ENCODE data around the gene BTAF1.
A peak's percentile ranks its signal among the peaks of the same experiment; 100 is the strongest.

The BTAF1 gene

DNA sequence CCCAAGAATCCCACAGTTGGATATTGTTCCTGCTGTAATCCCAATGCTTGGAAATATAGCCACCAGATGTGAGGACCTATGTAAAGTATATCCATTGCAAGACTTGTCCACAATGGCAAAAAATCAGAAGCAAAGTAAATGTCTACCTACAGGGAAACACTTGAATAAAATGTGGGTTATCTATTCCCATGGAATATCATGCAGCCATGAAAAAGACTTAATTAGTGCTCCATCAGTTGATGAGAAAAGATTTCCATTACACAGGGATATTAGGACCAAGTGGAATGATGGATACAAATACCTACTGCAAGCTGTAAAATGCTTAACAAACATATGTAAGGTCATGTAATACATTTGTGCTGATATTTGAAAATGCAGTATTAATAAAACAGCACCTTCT, 131.2 kb downstream of the BTAF1 start:
- no peak overlapping the region for H2AFZ ChIP-seq (ENCODE audit: low read depth, low read length)

DNA sequence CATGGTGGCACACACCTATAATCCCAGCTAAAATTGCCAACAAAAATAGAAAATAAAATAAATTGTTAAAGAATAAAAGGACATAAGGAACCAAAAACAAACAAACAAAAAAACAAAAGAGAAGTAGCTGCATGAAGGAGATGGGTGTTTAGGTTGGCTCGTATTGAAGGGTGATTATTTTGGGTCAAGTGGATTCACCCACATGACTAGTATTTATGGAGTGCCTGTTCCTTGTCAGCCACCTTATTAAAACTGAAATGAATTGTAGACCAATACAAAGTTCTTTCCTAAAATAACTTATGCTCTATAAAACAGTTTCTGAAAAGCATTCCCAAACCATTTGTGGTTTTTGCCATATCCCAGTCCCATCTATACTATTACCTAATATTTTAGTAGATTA, 138.7 kb downstream of the BTAF1 start:
- no peak overlapping the region for H3K14ac ChIP-seq (ENCODE audit: low read length in 2 of 2)
- no peak overlapping the region for H3K4me2 ChIP-seq (ENCODE audit: low read length, poor library complexity, severe bottlenecking)
- H4K8ac ChIP-seq (ENCODE audit: low read length), result no peak overlapping the region
- H3K4me3 ChIP-seq (ENCODE audit: insufficient read depth in 1 of 2, low read depth in 1 of 2, low read length in 2 of 2), result no peak overlapping the region
- no peaks in the 10 kb centered on the region for H3K9me3 ChIP-seq (ENCODE audit: control insufficient read depth, low read length)
- no peak overlapping the region for H2BK5ac ChIP-seq (ENCODE audit: low read depth, low read length, poor library complexity, severe bottlenecking)
- no peaks in the 10 kb centered on the region for H3K27me3 ChIP-seq (ENCODE audit: control insufficient read depth in 1 of 2, insufficient read depth in 1 of 2, low read length in 2 of 2)
- no peaks in the 10 kb centered on the region for H3K36me3 ChIP-seq (ENCODE audit: control insufficient read depth in 1 of 2, insufficient read depth in 2 of 2, low read depth in 1 of 2, low read length in 2 of 2)
- H2BK15ac ChIP-seq (ENCODE audit: low read depth, poor library complexity, severe bottlenecking), result no peak overlapping the region
- no peak for DNase-seq
- no peak overlapping the region for H3K23ac ChIP-seq (ENCODE audit: low read length in 2 of 2)
- H3K4ac ChIP-seq (ENCODE audit: low read depth in 1 of 2, low read length in 2 of 2), result no peak overlapping the region
- no peak overlapping the region for H2AK5ac ChIP-seq (ENCODE audit: low read length, severe bottlenecking)
- H3K79me1 ChIP-seq (replicated peaks; ENCODE audit: low read length, poor library complexity, severe bottlenecking), result no peaks in the 10 kb centered on the region
- no peak overlapping the region for H3K9ac ChIP-seq (ENCODE audit: low read length)
- 71% methylated on average over 1 of the region's 1 CpG for WGBS
- H3K27ac ChIP-seq (ENCODE audit: low read length, poor library complexity, severe bottlenecking), result no peak overlapping the region
- no peak overlapping the region for H2BK12ac ChIP-seq (ENCODE audit: low read length in 2 of 2)
- H2AFZ ChIP-seq (ENCODE audit: low read depth, low read length), result no peak overlapping the region
- no peak overlapping the region for H4K91ac ChIP-seq (ENCODE audit: low read length)
- H3K18ac ChIP-seq (ENCODE audit: low read depth in 1 of 2, low read length in 2 of 2), result no peak overlapping the region
- H3K4me1 ChIP-seq (ENCODE audit: control insufficient read depth, insufficient read depth, low read depth, low read length), result peaks cover 4% of the 10 kb centered on the region
- H2BK120ac ChIP-seq (ENCODE audit: low read depth, low read length), result no peak overlapping the region

More for the DNA sequence above, 131.2 kb downstream of the BTAF1 start:
- H3K79me1 ChIP-seq (replicated peaks; ENCODE audit: low read length, poor library complexity, severe bottlenecking), result no peaks in the 10 kb centered on the region
- H3K4ac ChIP-seq (ENCODE audit: low read depth in 1 of 2, low read length in 2 of 2), result no peak overlapping the region
- no peak overlapping the region for H2AK5ac ChIP-seq (ENCODE audit: low read length, severe bottlenecking)
- no peak overlapping the region for H3K9ac ChIP-seq (ENCODE audit: low read length)
- no peak overlapping the region for H3K14ac ChIP-seq (ENCODE audit: low read length in 2 of 2)
- H2BK12ac ChIP-seq (ENCODE audit: low read length in 2 of 2), result no peak overlapping the region
- DNase-seq, result no peak
- H3K23ac ChIP-seq (ENCODE audit: low read length in 2 of 2), result no peak overlapping the region
- no peak overlapping the region for H2BK5ac ChIP-seq (ENCODE audit: low read depth, low read length, poor library complexity, severe bottlenecking)
- H3K36me3 ChIP-seq (ENCODE audit: control insufficient read depth in 1 of 2, insufficient read depth in 2 of 2, low read depth in 1 of 2, low read length in 2 of 2), result peaks cover 0 to 8% of the 10 kb centered on the region in 2 experiments
- no peak overlapping the region for H3K4me3 ChIP-seq (ENCODE audit: insufficient read depth in 1 of 2, low read depth in 1 of 2, low read length in 2 of 2)
- no peak overlapping the region for H4K8ac ChIP-seq (ENCODE audit: low read length)
- H4K91ac ChIP-seq (ENCODE audit: low read length), result no peak overlapping the region
- no peak overlapping the region for H2BK120ac ChIP-seq (ENCODE audit: low read depth, low read length)
- H3K4me1 ChIP-seq (ENCODE audit: control insufficient read depth, insufficient read depth, low read depth, low read length), result peaks cover 2% of the 10 kb centered on the region
- no peaks in the 10 kb centered on the region for H3K9me3 ChIP-seq (ENCODE audit: control insufficient read depth, low read length)
- no peaks in the 10 kb centered on the region for H3K27me3 ChIP-seq (ENCODE audit: control insufficient read depth in 1 of 2, insufficient read depth in 1 of 2, low read length in 2 of 2)
- H3K4me2 ChIP-seq (ENCODE audit: low read length, poor library complexity, severe bottlenecking), result no peak overlapping the region
- no peak overlapping the region for H2BK15ac ChIP-seq (ENCODE audit: low read depth, poor library complexity, severe bottlenecking)
- H3K18ac ChIP-seq (ENCODE audit: low read depth in 1 of 2, low read length in 2 of 2), result no peak overlapping the region
- no peak overlapping the region for H3K27ac ChIP-seq (ENCODE audit: low read length, poor library complexity, severe bottlenecking)

DNA sequence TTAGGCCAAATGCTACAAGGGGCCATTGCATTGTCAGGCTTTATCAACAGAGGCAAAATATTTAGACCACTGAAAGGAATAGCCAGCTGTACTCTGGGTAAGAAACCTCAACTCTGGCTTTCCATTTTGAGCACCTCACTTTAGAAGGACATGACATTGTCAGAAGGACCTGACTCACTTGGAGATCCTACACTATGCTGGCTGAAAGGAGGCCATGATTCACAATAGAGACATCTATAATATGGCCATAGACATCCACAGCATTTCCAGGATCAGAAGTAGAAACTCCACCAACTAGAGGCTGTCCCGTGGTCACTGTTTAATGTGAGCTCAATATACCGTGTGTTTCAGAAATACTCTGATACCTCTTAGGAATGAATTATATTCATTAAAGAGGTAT, 140.9 kb downstream of the BTAF1 start:
- Histone ChIP-seq H3K14ac (ENCODE audit: low read length in 2 of 2) (no peak overlapping the region), H3K4me1 (ENCODE audit: control insufficient read depth, insufficient read depth, low read depth, low read length) (peaks cover 4% of the 10 kb centered on the region), H2BK12ac (ENCODE audit: low read length in 2 of 2) (no peak overlapping the region), H3K36me3 (ENCODE audit: control insufficient read depth in 1 of 2, insufficient read depth in 2 of 2, low read depth in 1 of 2, low read length in 2 of 2) (no peaks in the 10 kb centered on the region), H2AK5ac (ENCODE audit: low read length, severe bottlenecking) (peak overlapping the region; percentile 47), H2BK120ac (ENCODE audit: low read depth, low read length) (no peak overlapping the region), H3K4ac (ENCODE audit: low read depth in 1 of 2, low read length in 2 of 2) (no peak overlapping the region), H2BK15ac (ENCODE audit: low read depth, poor library complexity, severe bottlenecking) (no peak overlapping the region), H3K27ac (ENCODE audit: low read length, poor library complexity, severe bottlenecking) (no peak overlapping the region), H3K9ac (ENCODE audit: low read length) (no peak overlapping the region), H2AFZ (ENCODE audit: low read depth, low read length) (no peak overlapping the region), H3K79me1 (replicated peaks; ENCODE audit: low read length, poor library complexity, severe bottlenecking) (no peaks in the 10 kb centered on the region), H3K9me3 (ENCODE audit: control insufficient read depth, low read length) (no peaks in the 10 kb centered on the region), H3K27me3 (ENCODE audit: control insufficient read depth in 1 of 2, insufficient read depth in 1 of 2, low read length in 2 of 2) (no peaks in the 10 kb centered on the region), H2BK5ac (ENCODE audit: low read depth, low read length, poor library complexity, severe bottlenecking) (no peak overlapping the region), H3K18ac (ENCODE audit: low read depth in 1 of 2, low read length in 2 of 2) (no peak overlapping the region), H4K8ac (ENCODE audit: low read length) (no peak overlapping the region), H3K4me3 (ENCODE audit: insufficient read depth in 1 of 2, low read depth in 1 of 2, low read length in 2 of 2) (no peak overlapping the region), H3K23ac (ENCODE audit: low read length in 2 of 2) (no peak overlapping the region), H4K91ac (ENCODE audit: low read length) (no peak overlapping the region), H3K4me2 (ENCODE audit: low read length, poor library complexity, severe bottlenecking) (no peak overlapping the region)
- no CpG with 5 or more reads among the region's 2 CpGs for WGBS
- no peak for DNase-seq

DNA sequence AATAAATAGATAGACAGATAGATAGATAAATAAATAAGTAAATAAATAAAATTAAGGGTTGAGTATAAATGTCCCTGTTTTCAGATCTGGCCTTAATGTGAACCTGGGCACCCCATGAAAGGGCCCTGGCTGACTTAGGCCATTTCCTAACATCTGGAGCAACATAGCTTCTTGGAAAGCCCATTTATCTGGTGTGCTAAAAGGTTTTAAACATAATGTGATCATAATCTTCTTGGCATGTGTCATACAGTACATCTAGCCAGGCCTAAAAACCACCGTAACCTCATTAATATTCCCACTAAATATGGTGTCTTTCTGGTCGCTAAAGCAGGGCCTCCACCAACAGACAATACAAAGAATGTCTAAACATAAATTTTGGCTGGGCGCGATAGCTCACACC, 142.8 kb downstream of the BTAF1 start:
- Histone ChIP-seq H3K9me3 (ENCODE audit: control insufficient read depth, low read length) (no peaks in the 10 kb centered on the region), H4K8ac (ENCODE audit: low read length) (no peak overlapping the region), H2AK5ac (ENCODE audit: low read length, severe bottlenecking) (no peak overlapping the region), H2BK12ac (ENCODE audit: low read length in 2 of 2) (no peak overlapping the region), H3K18ac (ENCODE audit: low read depth in 1 of 2, low read length in 2 of 2) (no peak overlapping the region), H3K79me1 (replicated peaks; ENCODE audit: low read length, poor library complexity, severe bottlenecking) (no peaks in the 10 kb centered on the region), H4K91ac (ENCODE audit: low read length) (no peak overlapping the region), H3K4me3 (ENCODE audit: insufficient read depth in 1 of 2, low read depth in 1 of 2, low read length in 2 of 2) (no peak overlapping the region), H2AFZ (ENCODE audit: low read depth, low read length) (no peak overlapping the region), H3K14ac (ENCODE audit: low read length in 2 of 2) (no peak overlapping the region), H3K4me1 (ENCODE audit: control insufficient read depth, insufficient read depth, low read depth, low read length) (peaks cover 4% of the 10 kb centered on the region), H3K27ac (ENCODE audit: low read length, poor library complexity, severe bottlenecking) (no peak overlapping the region), H2BK15ac (ENCODE audit: low read depth, poor library complexity, severe bottlenecking) (no peak overlapping the region), H3K9ac (ENCODE audit: low read length) (no peak overlapping the region), H3K36me3 (ENCODE audit: control insufficient read depth in 1 of 2, insufficient read depth in 2 of 2, low read depth in 1 of 2, low read length in 2 of 2) (no peaks in the 10 kb centered on the region), H3K4ac (ENCODE audit: low read depth in 1 of 2, low read length in 2 of 2) (no peak overlapping the region), H2BK5ac (ENCODE audit: low read depth, low read length, poor library complexity, severe bottlenecking) (no peak overlapping the region), H3K4me2 (ENCODE audit: low read length, poor library complexity, severe bottlenecking) (no peak overlapping the region), H3K23ac (ENCODE audit: low read length in 2 of 2) (no peak overlapping the region), H3K27me3 (ENCODE audit: control insufficient read depth in 1 of 2, insufficient read depth in 1 of 2, low read length in 2 of 2) (no peaks in the 10 kb centered on the region), H2BK120ac (ENCODE audit: low read depth, low read length) (no peak overlapping the region)
- 98% methylated on average over 4 of the region's 4 CpGs for WGBS
- DNase-seq, result no peak
